Islet of Langerhans (tissue), 1 donor: ENCODE data around the gene PALM.

ENCODE experiments used
- FAIRE-seq: peaks from one replicate; lab custom pipeline; 2011; peaks lifted over from hg19 to GRCh38; lab: Jason Lieb, UNC

The PALM gene

GRCh38 chr19:782878-783668, 74.3 kb downstream of the PALM start:
- no peak for FAIRE-seq

GRCh38 chr19:784541-784940, 75.8 kb downstream of the PALM start:
- no peak for FAIRE-seq

- no peak for FAIRE-seq
Measured at GRCh38 chr19:787536-787935, 78.8 kb downstream of the PALM start.

DNA sequence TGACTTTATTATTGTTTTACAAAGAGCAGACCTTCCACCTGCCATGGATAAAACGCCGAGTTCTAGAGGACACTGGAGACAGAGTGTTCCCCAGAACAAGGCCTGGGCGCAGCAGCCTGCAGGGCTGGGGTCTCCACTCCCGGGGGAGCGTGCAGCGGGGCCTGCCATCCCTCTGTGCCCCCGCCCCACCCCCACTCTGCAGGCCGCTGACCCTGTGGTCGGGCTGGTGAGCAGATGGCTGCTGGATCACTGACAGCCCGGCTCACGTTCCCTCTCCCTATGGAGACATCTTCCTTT, 79.9 kb downstream of the PALM start:
- FAIRE-seq: no peak

GRCh38 chr19:788983-789700, 80.4 kb downstream of the PALM start:
- no peak for FAIRE-seq

DNA sequence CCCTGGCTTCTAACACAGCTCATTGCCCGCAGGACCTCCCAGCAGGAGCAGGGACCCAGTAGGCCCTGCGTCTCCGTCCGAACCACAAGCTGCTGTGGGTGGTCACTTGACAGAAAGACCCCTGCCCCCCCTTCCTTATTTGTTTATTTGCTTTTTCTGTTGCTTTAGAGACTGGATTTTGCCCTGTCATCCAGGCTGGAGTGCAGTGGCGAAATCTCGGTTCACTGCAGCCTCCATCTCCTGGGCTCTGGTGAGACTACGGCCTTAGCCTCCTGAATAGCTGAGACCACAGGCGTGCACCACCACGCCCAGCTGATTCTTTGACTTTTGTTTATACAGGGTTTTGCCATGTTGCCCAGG, 80.9 kb downstream of the PALM start:
- no peak for FAIRE-seq

- FAIRE-seq: no peak
Measured at GRCh38 chr19:791007-791566, 82.4 kb downstream of the PALM start.

DNA sequence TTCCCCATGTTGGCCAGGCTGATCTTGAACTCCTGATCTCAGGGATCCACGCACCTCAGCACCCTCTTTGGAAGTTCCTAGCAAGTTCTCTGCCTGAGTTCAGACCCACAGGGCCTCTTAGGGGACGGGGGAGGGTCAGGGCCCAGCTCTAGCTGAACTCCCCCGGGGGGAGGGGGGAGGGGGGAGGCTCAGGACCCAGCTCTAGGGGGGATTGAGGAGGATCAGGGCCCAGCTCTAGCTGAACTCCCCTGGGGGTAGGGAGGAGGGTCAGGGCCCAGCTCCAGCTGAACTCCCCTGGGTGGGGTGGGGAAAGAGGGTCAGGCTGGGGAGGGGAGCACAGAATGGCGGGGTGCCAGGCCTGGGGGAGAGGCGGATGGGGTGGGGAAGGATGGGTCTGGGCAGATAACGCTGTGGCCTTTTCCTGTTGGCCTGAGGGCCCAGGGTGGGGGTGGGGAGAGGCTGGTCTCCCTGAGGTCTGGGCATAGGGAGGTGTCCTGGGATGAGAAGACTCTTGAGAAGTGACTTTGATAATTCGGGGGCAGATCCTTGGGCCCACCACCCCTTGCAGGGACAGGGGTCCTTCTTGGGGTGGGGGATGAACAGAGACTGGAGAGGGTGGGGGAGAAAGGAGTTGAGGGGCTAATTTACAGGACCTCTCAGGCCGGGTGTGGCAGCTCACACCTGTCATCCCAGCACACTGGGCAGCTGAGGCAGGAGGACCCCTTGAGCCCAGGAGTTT, 83.0 kb downstream of the PALM start:
- no peak for FAIRE-seq

- FAIRE-seq: no peak
Measured at GRCh38 chr19:792306-792885, 83.7 kb downstream of the PALM start.

DNA sequence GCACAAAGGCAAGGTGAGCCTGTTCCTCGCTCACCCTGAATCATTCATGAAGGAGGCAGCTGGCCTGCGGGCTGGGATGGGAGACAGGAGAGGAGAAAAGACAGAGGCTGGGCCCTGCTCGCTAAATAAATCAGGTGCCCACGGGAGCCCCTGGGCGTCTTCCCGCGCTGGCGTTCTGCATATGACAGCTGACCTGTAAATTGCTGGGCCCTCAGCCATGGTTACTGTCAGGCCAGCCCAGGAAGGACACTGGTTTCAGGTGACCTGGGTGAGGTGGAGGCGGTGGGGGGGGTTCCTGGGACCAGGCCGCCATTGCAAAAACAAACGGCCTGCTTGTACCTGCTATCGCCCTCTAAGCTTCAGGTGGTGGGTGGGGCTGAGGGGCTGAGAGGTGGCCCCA, 85.1 kb downstream of the PALM start:
- FAIRE-seq: no peak

DNA sequence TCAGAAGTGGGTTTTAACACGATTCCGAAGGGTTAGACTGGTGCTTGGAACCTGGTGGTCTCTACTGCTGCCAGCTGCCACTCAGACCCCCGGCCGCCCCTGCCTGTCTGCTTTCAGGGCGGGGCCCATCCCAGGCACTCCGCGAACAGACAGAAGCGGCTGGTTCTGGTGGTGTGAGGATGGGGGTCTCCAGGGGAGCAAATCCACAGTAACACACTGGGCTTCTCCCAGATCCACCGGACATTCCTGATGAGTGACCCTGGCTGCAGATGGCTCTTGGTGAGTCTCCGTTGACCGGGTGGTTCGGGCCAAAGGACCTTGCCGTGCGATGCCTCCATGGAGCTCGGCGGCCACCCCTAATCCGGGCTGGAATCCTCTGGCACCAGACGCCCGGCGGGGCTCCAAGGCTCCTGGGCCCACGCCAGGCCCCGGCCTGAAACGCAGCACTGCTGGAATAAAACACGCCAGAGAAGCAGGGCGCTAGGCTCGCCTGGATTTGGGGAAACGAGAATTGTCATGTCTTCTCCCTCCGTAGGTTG, 86.4 kb downstream of the PALM start:
- no peak for FAIRE-seq

- no peak for FAIRE-seq
Measured at GRCh38 chr19:795691-796581, 87.2 kb downstream of the PALM start.

DNA sequence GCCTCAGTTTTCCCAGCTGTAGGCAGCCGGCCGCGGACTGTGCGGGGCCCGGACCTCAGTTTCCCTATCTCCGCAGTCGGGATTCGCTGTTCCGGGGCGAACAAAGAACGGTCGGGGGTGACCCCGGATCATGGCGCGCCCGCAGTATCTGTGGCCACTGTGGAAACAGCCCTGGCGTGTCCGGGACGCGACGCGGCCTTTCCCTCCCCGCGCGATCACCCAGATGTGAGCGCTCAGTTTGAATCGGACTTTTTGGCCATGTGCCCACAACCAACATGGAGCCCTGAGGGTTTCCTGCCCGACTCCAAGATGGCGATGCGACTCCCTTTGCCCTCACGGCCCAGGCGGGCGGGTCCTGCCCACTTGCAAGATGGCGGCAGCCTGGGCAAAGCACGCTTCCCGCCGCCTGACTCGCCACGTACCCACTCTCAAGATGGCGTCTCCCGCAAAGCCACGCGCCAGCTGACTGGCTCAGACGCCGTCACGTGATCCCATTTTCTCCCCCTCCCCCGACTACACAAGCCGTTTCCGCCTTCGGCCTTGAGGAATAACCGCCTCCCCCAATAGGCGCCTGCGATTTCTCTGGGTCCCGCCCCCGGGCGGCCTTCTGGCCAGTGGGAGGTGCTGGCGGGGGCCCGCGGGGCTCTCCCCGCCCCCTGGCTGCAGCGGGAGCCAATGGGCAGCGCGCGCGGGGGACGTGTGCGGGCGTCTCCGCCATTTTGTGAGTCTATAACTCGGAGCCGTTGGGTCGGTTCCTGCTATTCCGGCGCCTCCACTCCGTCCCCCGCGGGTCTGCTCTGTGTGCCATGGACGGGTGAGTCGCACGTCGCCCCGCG, 88.2 kb downstream of the PALM start, which contains the start of gene PTBP1:
PTBP1 (plus strand) TSS at position 761 of the 836 bp plus-strand sequence; CDS start at position 807, 46 bp downstream.
- FAIRE-seq: peak; percentile 94
